A549 (cell line): ENCODE results near the gene DVL2. TPM values are rescaled to one million over a fixed set of nuclear protein-coding genes. Genes with fewer than 3 reads are reported as not detected.

ENCODE experiments used
- ATAC-seq, 2 experiments: fragments of 200-7000 bp in 1 of 2; fragments of >200 bp in 1 of 2; cut with Nextera tagmentation in 1 of 2; cut with Tn5 transposase in 1 of 2; 3 replicates each; pipeline versions ENCODE4 v1.8.0 to v1.9.1; 2018 to 2020; ENCODE audit warnings: mild to moderate bottlenecking in 1 of 2, moderate library complexity in 1 of 2
- CTCF ChIA-PET: fragments of 300-600 bp; sonication (Branson Sonifier 250); formaldehyde crosslinking; extraction: SDS; loops from one replicate; lab custom pipeline; 2021; ENCODE audit warnings: antibody characterized with exemption, inconsistent platforms; lab: Yijun Ruan, JAX
- POLR2A ChIA-PET: fragments of 350-600 bp; formaldehyde crosslinking; extraction: SDS; loops from one replicate; lab custom pipeline; 2021; ENCODE audit warnings: antibody characterized with exemption, inconsistent platforms; lab: Yijun Ruan, JAX
- DNase-seq, 2 experiments: peaks; one replicate each; pipeline versions ENCODE4 v3.0.0 to v3.0.0-alpha.2; 2011 to 2016; ENCODE audit warnings: low read depth in 1 of 2, low spot score in 1 of 2
- FAIRE-seq: peaks from 2 replicates; lab custom pipeline; 2011; peaks lifted over from hg19 to GRCh38; lab: Jason Lieb, UNC
- H3K27ac ChIP-seq, 2 experiments: fragments of >200 bp; sonication (Bioruptor Twin); formaldehyde crosslinking; 3 replicates each; pipeline ENCODE4 v1.5.1; 2016 to 2017
- H3K4me1 ChIP-seq: fragments of >200 bp; sonication (Bioruptor Twin); formaldehyde crosslinking; 3 replicates; pipeline ENCODE4 v1.6.1; 2016
- H3K4me2 ChIP-seq: fragments of >200 bp; sonication (Bioruptor Twin); formaldehyde crosslinking; 3 replicates; pipeline ENCODE4 v1.6.1; 2016
- H3K4me3 ChIP-seq: fragments of >200 bp; sonication (Bioruptor Twin); formaldehyde crosslinking; 3 replicates; pipeline ENCODE4 v1.5.1; 2016
- H3K9me3 ChIP-seq: fragments of >200 bp; sonication (Bioruptor Twin); formaldehyde crosslinking; 3 replicates; pipeline ENCODE4 v1.6.1; 2016
- CBX2 ChIP-seq: fragments of 200-600 bp; sonication (generic); IDR thresholded peaks from 2 replicates; pipeline ENCODE4 v1.6.1; 2016; ENCODE audit warnings: low read depth, mild to moderate bottlenecking, borderline replicate concordance
- CHD2 ChIP-seq: fragments of 150-350 bp; IDR thresholded peaks from 2 replicates; pipeline ENCODE4 v1.6.1; 2014; ENCODE audit warnings: low read length; ENCODE audit not compliant: partially characterized antibody
- CHD4 ChIP-seq: fragments of 200-600 bp; sonication (generic); IDR thresholded peaks from 2 replicates; pipeline ENCODE4 v1.6.1; 2016; ENCODE audit warnings: antibody characterized with exemption, mild to moderate bottlenecking, borderline replicate concordance
- FOSB ChIP-seq: fragments of 250-450 bp; sonication (Bioruptor Pico); IDR thresholded peaks from 2 replicates; pipeline ENCODE4 v1.5.0; 2020; ENCODE audit warnings: mild to moderate bottlenecking, moderate library complexity
- FOSL2 ChIP-seq, 2 experiments: fragments of 450-650 bp in 1 of 2; fragments of >200 bp in 1 of 2; sonication (Bioruptor Twin) in 1 of 2; formaldehyde crosslinking; IDR thresholded peaks; 2 replicates each; pipeline versions ENCODE4 v1.5.0 to v1.6.1; 2016 to 2020; ENCODE audit warnings: mild to moderate bottlenecking in 1 of 2, moderate library complexity in 1 of 2
- GATA3 ChIP-seq: IDR thresholded peaks from 2 replicates; pipeline ENCODE4 v1.6.1; 2012; ENCODE audit warnings: borderline replicate concordance
- JUNB ChIP-seq: fragments of >200 bp; sonication (Bioruptor Twin); formaldehyde crosslinking; IDR thresholded peaks from 2 replicates; pipeline ENCODE4 v1.6.1; 2016
- KDM1A ChIP-seq: fragments of 200-600 bp; sonication (generic); IDR thresholded peaks from 2 replicates; pipeline ENCODE4 v1.6.1; 2016; ENCODE audit warnings: low read depth, mild to moderate bottlenecking
- MAZ ChIP-seq: fragments of 150-350 bp; IDR thresholded peaks from 2 replicates; pipeline ENCODE4 v1.6.1; 2014; ENCODE audit warnings: antibody characterized with exemption, low read depth, low read length, borderline replicate concordance
- MYC ChIP-seq: IDR thresholded peaks from 2 replicates; pipeline ENCODE4 v1.6.1; 2012; ENCODE audit warnings: mild to moderate bottlenecking, inconsistent platforms, low read length, improper control_type of control experiment, borderline replicate concordance
- PHF8 ChIP-seq: fragments of 200-600 bp; sonication (generic); IDR thresholded peaks from 2 replicates; pipeline ENCODE4 v1.6.1; 2016; ENCODE audit warnings: low read depth, mild to moderate bottlenecking, antibody characterized with exemption, moderate library complexity, borderline replicate concordance
- POLR2A ChIP-seq: IDR thresholded peaks from 2 replicates; pipeline ENCODE4 v1.6.1; 2012; ENCODE audit warnings: mild to moderate bottlenecking, low read length
- RAD21 ChIP-seq, 2 experiments: fragments of >200 bp in 1 of 2; sonication (Bioruptor Twin) in 1 of 2; formaldehyde crosslinking in 1 of 2; IDR thresholded peaks in 1 of 2; conservative IDR thresholded peaks in 1 of 2; 2 replicates in 1 of 2; 3 replicates in 1 of 2; pipeline ENCODE4 v1.6.1; 2012 to 2018; ENCODE audit warnings: inconsistent platforms in 1 of 2
- REST ChIP-seq: fragments of 200-600 bp; sonication (generic); IDR thresholded peaks from 2 replicates; pipeline ENCODE4 v1.6.1; 2016; ENCODE audit warnings: antibody characterized with exemption, mild to moderate bottlenecking, moderate library complexity
- RFX5 ChIP-seq: fragments of 450-650 bp; IDR thresholded peaks from 2 replicates; pipeline ENCODE4 v1.7.1; 2014; ENCODE audit warnings: antibody characterized with exemption, mild to moderate bottlenecking, moderate library complexity
- RNF2 ChIP-seq: fragments of 200-600 bp; sonication (generic); IDR thresholded peaks from 2 replicates; pipeline ENCODE4 v1.6.1; 2016; ENCODE audit warnings: low read depth, mild to moderate bottlenecking, antibody characterized with exemption, moderate library complexity, borderline replicate concordance
- SMC3 ChIP-seq: fragments of >200 bp; sonication (Bioruptor Twin); formaldehyde crosslinking; IDR thresholded peaks from 3 replicates; pipeline ENCODE4 v1.6.1; 2018; ENCODE audit warnings: inconsistent platforms
- TFCP2L1 ChIP-seq: fragments of 250-450 bp; sonication (Bioruptor Pico); IDR thresholded peaks from 2 replicates; pipeline ENCODE4 v1.5.0; 2021; ENCODE audit warnings: mild to moderate bottlenecking
- TP53 ChIP-seq: fragments of 250-450 bp; sonication (Bioruptor Pico); IDR thresholded peaks from 2 replicates; pipeline ENCODE4 v1.5.0; 2021; ENCODE audit warnings: mild to moderate bottlenecking, moderate library complexity
- ZFP36 ChIP-seq: fragments of 450-650 bp; IDR thresholded peaks from 2 replicates; pipeline ENCODE4 v1.6.1; 2014; ENCODE audit warnings: borderline replicate concordance; ENCODE audit not compliant: partially characterized antibody
- WGBS: methylation state at CpG from one replicate; pipeline ENCODE4 v1.1.6; 2017; ENCODE audit errors: missing lambda C conversion rate; 5-methylcytosine and 5-hydroxymethylcytosine counted together
- polyA plus RNA-seq, 4 experiments: library from polyadenylated mRNA; depleted of rRNA in 3 of 4; stranded (reverse); fragments of >200 nt; fragmentation: RNase III in 1 of 4; extraction: RNeasy Plus Mini Kit Qiagen cat#74134 plus additional on column Dnase treatment in 1 of 4; gene quantifications; 2 replicates in 3 of 4; 3 replicates in 1 of 4; pipeline ENCODE4 v1.2.3, GENCODE V29; 2011 to 2017
- TF ChIP-seq, protein P1 (sequence below): IDR thresholded peaks from 2 replicates; pipeline ENCODE4 v1.6.1; 2012
- TF ChIP-seq, protein P2 (sequence below): fragments of >200 bp; sonication (Bioruptor Twin); formaldehyde crosslinking; IDR thresholded peaks from 3 replicates; pipeline ENCODE4 v1.5.1; 2016
- TF ChIP-seq, protein P3 (sequence below): fragments of 150-350 bp; IDR thresholded peaks from 2 replicates; pipeline ENCODE4 v1.6.1; 2014; ENCODE audit warnings: low read depth, mild to moderate bottlenecking, low read length
- TF ChIP-seq, protein P4 (sequence below): IDR thresholded peaks from 2 replicates; pipeline ENCODE4 v1.6.1; 2012; ENCODE audit warnings: low read depth, borderline replicate concordance

The DVL2 gene
- polyA plus RNA-seq, 2 of the 4 experiments (the other 2 are of a cell fraction): 5.7 to 40.4 TPM

- H3K4me1 ChIP-seq: peaks cover 43% of the 10 kb centered on the region
- ChIA-PET CTCF (interaction anchor here (0.6 to 3.7 kb wide), 19 partner anchors 10 to 169 kb away, joined by 3 to 24 read pairs (median 5); partner anchors contain the start of genes DVL2, PHF23 and SLC16A11), POLR2A (interaction anchor here (0.5 to 1.2 kb wide), 6 partner anchors 9 to 69 kb away, joined by 3 to 4 read pairs (median 3); partner anchors contain the start of gene DVL2)
- H3K4me2 ChIP-seq: peak overlapping the region; percentile 96
- FAIRE-seq (peak; percentile 91), DNase-seq (peak; percentile 99 to 100), ATAC-seq (peak; percentile 75 to 89)
- TF ChIP-seq MYC (peak; percentile 58; the same call in 1 of the 2 replicates), RFX5 (peak; percentile 97), FOSL2 (IDR thresholded peaks at IDR 0.05) (no peak), FOSL2 (CRISPR knock-in tag; IDR thresholded peaks at IDR 0.05) (no peak), CHD2 (peak; percentile 64), JUNB (no peak), SMC3 (peak; percentile 39), RAD21 (conservative IDR thresholded peaks at IDR 0.05 in 1 of 2, IDR thresholded peaks at IDR 0.05 in 1 of 2) (peak; percentile 34 to 42; a peak in 2 of 5 replicates), ZFP36 (peak; percentile 14), KDM1A (peak; percentile 30; the same call in 1 of the 2 replicates), MAZ (peak; percentile 56; the same call in 1 of the 2 replicates), TP53 (no peak)
- TF ChIP-seq, protein P1, sequence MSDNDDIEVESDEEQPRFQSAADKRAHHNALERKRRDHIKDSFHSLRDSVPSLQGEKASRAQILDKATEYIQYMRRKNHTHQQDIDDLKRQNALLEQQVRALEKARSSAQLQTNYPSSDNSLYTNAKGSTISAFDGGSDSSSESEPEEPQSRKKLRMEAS: peak; percentile 70
- TF ChIP-seq, protein P2, sequence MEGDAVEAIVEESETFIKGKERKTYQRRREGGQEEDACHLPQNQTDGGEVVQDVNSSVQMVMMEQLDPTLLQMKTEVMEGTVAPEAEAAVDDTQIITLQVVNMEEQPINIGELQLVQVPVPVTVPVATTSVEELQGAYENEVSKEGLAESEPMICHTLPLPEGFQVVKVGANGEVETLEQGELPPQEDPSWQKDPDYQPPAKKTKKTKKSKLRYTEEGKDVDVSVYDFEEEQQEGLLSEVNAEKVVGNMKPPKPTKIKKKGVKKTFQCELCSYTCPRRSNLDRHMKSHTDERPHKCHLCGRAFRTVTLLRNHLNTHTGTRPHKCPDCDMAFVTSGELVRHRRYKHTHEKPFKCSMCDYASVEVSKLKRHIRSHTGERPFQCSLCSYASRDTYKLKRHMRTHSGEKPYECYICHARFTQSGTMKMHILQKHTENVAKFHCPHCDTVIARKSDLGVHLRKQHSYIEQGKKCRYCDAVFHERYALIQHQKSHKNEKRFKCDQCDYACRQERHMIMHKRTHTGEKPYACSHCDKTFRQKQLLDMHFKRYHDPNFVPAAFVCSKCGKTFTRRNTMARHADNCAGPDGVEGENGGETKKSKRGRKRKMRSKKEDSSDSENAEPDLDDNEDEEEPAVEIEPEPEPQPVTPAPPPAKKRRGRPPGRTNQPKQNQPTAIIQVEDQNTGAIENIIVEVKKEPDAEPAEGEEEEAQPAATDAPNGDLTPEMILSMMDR: peak; percentile 53
- H3K9me3 ChIP-seq: no peaks in the 10 kb centered on the region
- peak overlapping the region; percentile 61 to 79 for H3K27ac ChIP-seq
- WGBS: 0% methylated on average over 40 of the region's 45 CpGs
- H3K4me3 ChIP-seq: peak overlapping the region; percentile 47
Measured at GRCh38 chr17:7214300-7215135, 19.8 kb downstream of the DVL2 start.

GRCh38 chr17:7213895-7214299, 20.4 kb downstream of the DVL2 start:
- WGBS: 11% methylated on average over 15 of the region's 15 CpGs
- H3K4me2 ChIP-seq: peak overlapping the region; percentile 96
- peak overlapping the region; percentile 12 to 79; a peak in 4 of 6 replicates for H3K27ac ChIP-seq
- FAIRE-seq (peak; percentile 63), ATAC-seq (peak; percentile 11 to 16; a peak in 4 of 6 replicates), DNase-seq (peak; percentile 94 to 96)
- H3K9me3 ChIP-seq: no peaks in the 10 kb centered on the region
- peaks cover 37% of the 10 kb centered on the region for H3K4me1 ChIP-seq
- peak overlapping the region; percentile 47 for H3K4me3 ChIP-seq
- ChIA-PET POLR2A (interaction anchor here (0.9 kb wide), 1 partner anchor 43 kb away, joined by 3 read pairs; no protein-coding TSS in a partner anchor), CTCF (interaction anchor here (0.7 to 3.7 kb wide), 18 partner anchors 10 to 169 kb away, joined by 3 to 24 read pairs (median 4); partner anchors contain the start of genes DVL2, PHF23 and SLC16A11)
- TF ChIP-seq KDM1A (no peak), RNF2 (no peak), FOSL2 (IDR thresholded peaks at IDR 0.05) (no peak), FOSL2 (CRISPR knock-in tag; IDR thresholded peaks at IDR 0.05) (0 out of 2 replicates have a peak, but pooled peaks have one; percentile 4), CHD4 (no peak), CHD2 (peak; percentile 62), RFX5 (no peak), REST (no peak), RAD21 (conservative IDR thresholded peaks at IDR 0.05 in 1 of 2, IDR thresholded peaks at IDR 0.05 in 1 of 2) (peak in 1 of 2 experiments; percentile 33; a peak in 1 of 5 replicates), POLR2A (no peak), SMC3 (peak; percentile 39), ZFP36 (no peak), TP53 (no peak), PHF8 (no peak), TFCP2L1 (CRISPR knock-in tag) (peak; percentile 72), FOSB (CRISPR knock-in tag) (no peak; the same call in 1 of the 2 replicates), CBX2 (no peak), GATA3 (no peak)
- TF ChIP-seq, protein P3, sequence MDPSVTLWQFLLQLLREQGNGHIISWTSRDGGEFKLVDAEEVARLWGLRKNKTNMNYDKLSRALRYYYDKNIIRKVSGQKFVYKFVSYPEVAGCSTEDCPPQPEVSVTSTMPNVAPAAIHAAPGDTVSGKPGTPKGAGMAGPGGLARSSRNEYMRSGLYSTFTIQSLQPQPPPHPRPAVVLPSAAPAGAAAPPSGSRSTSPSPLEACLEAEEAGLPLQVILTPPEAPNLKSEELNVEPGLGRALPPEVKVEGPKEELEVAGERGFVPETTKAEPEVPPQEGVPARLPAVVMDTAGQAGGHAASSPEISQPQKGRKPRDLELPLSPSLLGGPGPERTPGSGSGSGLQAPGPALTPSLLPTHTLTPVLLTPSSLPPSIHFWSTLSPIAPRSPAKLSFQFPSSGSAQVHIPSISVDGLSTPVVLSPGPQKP: no peak
- TF ChIP-seq, protein P4, sequence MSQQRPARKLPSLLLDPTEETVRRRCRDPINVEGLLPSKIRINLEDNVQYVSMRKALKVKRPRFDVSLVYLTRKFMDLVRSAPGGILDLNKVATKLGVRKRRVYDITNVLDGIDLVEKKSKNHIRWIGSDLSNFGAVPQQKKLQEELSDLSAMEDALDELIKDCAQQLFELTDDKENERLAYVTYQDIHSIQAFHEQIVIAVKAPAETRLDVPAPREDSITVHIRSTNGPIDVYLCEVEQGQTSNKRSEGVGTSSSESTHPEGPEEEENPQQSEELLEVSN: no peak
